Measurements from ENCODE around the gene KCNH4. TPM values are rescaled to one million over a fixed set of nuclear protein-coding genes. Genes with fewer than 3 reads are reported as not detected.
A peak's percentile ranks its signal among the peaks of the same experiment; 100 is the strongest.

The KCNH4 gene
- total and polyA plus RNA-seq, 9 of the 15 experiments (the other 6 are each of a cell fraction or from before 2014, with no cell fraction given): 0.10 to 1.8 (median 0.50) TPM

DNA sequence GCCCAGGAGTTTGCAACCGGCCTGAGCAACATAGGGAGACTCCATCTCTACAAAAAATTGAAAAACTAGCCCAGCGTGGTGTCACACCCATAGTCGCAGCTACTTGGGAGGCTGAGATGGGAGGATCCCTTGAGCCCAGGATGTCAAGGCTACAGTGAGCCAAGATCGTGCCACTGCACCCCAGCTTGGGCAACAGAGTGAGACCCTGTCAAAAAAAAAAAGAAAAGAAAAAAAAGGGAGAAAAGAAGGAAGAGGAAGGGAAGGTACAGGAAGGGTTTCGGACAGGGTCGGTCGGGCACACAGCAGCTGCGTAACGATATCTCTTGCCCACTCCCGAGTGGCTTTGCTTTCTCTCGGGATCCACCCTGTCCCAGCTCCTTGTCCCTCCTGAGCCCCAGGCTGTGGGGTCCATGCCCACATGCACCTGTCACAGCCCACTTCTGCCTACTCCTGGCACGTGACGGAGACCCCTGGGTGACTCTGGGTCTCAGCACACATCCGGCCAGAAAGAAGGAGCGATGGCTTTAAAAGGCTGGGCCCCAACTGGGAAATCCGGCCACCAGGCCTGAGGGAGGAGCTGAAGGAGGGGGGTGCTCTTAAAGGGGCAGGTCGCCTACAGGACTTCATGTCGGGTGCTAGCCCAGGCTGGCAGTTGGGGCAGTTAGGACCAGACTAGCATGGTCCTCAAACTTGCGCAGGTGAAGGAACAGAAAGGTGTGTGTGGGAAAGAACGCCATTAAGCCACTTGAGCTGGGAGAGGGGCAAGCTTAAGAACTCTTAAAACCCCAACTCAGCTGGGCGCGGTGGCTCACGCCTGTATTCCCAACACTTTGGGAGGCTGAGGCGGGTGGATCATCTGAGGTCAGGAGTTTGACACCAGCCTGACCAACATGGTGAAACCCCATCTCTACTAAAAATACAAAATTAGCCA lies 13.3 kb upstream of the KCNH4 start, which contains the start of gene GHDC (continued):
- TF ChIP-seq, protein P1, sequence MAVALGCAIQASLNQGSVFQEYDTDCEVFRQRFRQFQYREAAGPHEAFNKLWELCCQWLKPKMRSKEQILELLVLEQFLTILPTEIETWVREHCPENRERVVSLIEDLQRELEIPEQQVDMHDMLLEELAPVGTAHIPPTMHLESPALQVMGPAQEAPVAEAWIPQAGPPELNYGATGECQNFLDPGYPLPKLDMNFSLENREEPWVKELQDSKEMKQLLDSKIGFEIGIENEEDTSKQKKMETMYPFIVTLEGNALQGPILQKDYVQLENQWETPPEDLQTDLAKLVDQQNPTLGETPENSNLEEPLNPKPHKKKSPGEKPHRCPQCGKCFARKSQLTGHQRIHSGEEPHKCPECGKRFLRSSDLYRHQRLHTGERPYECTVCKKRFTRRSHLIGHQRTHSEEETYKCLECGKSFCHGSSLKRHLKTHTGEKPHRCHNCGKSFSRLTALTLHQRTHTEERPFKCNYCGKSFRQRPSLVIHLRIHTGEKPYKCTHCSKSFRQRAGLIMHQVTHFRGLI (CRISPR knock-in tag; IDR thresholded peaks at IDR 0.05): no peak
- no peak for TF ChIP-seq MYNN (IDR thresholded peaks at IDR 0.05)
- no peak for TF ChIP-seq MYNN (CRISPR knock-in tag; IDR thresholded peaks at IDR 0.05)
- TF ChIP-seq MIER1 (IDR thresholded peaks at IDR 0.05; ENCODE audit: low read depth): peak; percentile 27; the same call in 1 of the 2 replicates
- no peak for TF ChIP-seq OTX1 (CRISPR knock-in tag; IDR thresholded peaks at IDR 0.05)
- no peak for TF ChIP-seq MBD2 (IDR thresholded peaks at IDR 0.05; ENCODE audit: borderline replicate concordance, low read depth)
- TF ChIP-seq ASH1L (IDR thresholded peaks at IDR 0.05; ENCODE audit: borderline replicate concordance, low read depth, partially characterized antibody): no peak
- no peak for TF ChIP-seq COPS2 (conservative IDR thresholded peaks at IDR 0.05)
- no peak for TF ChIP-seq GABPB2 (CRISPR knock-in tag; conservative IDR thresholded peaks at IDR 0.05)
- TF ChIP-seq ELF1 (tag; IDR thresholded peaks at IDR 0.05): peak; percentile 83
- no peak for TF ChIP-seq TRIM28 (IDR thresholded peaks at IDR 0.05)
- no peak for TF ChIP-seq ZFPM2 (CRISPR knock-in tag; IDR thresholded peaks at IDR 0.05)
- TF ChIP-seq ZSCAN32 (CRISPR knock-in tag; IDR thresholded peaks at IDR 0.05): no peak
- peak; percentile 70; the same call in 1 of the 2 replicates for TF ChIP-seq ZBTB7A (IDR thresholded peaks at IDR 0.05; ENCODE audit: borderline replicate concordance, control insufficient read depth, low read depth, low read length)
- TF ChIP-seq SRF (CRISPR knock-in tag; IDR thresholded peaks at IDR 0.05): peak in 1 of 2 experiments; percentile 54; a peak in 1 of 4 replicates
- no peak for TF ChIP-seq MLX (CRISPR knock-in tag; conservative IDR thresholded peaks at IDR 0.05)
- TF ChIP-seq NFRKB (IDR thresholded peaks at IDR 0.05; ENCODE audit: low read depth): 0 out of 2 replicates have a peak, but pooled peaks have one; percentile 2
- no peak for TF ChIP-seq CBX3 (IDR thresholded peaks at IDR 0.05; ENCODE audit: borderline replicate concordance in 1 of 2, low read length in 2 of 2)
- TF ChIP-seq ARHGAP35 (IDR thresholded peaks at IDR 0.05; ENCODE audit: partially characterized antibody): no peak
- TF ChIP-seq CAMTA2 (CRISPR knock-in tag; conservative IDR thresholded peaks at IDR 0.05): no peak
- no peak for TF ChIP-seq CBFA2T2 (conservative IDR thresholded peaks at IDR 0.05)
- TF ChIP-seq RBM39 (optimal IDR thresholded peaks at IDR 0.05; ENCODE audit: low read depth, low read length): no peak
- TF ChIP-seq, protein P2, sequence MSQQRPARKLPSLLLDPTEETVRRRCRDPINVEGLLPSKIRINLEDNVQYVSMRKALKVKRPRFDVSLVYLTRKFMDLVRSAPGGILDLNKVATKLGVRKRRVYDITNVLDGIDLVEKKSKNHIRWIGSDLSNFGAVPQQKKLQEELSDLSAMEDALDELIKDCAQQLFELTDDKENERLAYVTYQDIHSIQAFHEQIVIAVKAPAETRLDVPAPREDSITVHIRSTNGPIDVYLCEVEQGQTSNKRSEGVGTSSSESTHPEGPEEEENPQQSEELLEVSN (IDR thresholded peaks at IDR 0.05; ENCODE audit: borderline replicate concordance in 1 of 2, extremely low read depth in 1 of 2, insufficient read depth in 1 of 2, insufficient read length in 1 of 2, low read depth in 1 of 2, low read length in 1 of 2, poor library complexity in 1 of 2, severe bottlenecking in 1 of 2): peak in 1 of 2 experiments; percentile 10
- TF ChIP-seq SMARCA5 (IDR thresholded peaks at IDR 0.05): 0 out of 2 replicates have a peak, but pooled peaks have one; percentile 26
- TF ChIP-seq KLF1 (tag; IDR thresholded peaks at IDR 0.05): no peak
- TF ChIP-seq NFE2L1 (tag; IDR thresholded peaks at IDR 0.05; ENCODE audit: borderline replicate concordance, low read depth): no peak
- no peak for TF ChIP-seq ERF (CRISPR knock-in tag; IDR thresholded peaks at IDR 0.05)

Measured in K562 (cell line).